HEK293T (cell line): ENCODE results near the gene NBPF12.
"Not testable (repeated sequence)": the region's sequence is repeated elsewhere in the genome, so short reads cannot be mapped to it uniquely, and the experiment has no call there.

ENCODE experiments used
- BHLHE40 ChIP-seq: fragments of 450-650 bp; IDR thresholded peaks from 2 replicates; pipeline ENCODE4 v1.6.1; 2016; ENCODE audit warnings: mild to moderate bottlenecking, moderate library complexity, borderline replicate concordance
- CTBP1 ChIP-seq: fragments of 450-650 bp; IDR thresholded peaks from 2 replicates; pipeline ENCODE4 v1.6.1; 2016; ENCODE audit warnings: borderline replicate concordance
- ELF4 ChIP-seq: fragments of 450-650 bp; IDR thresholded peaks from 2 replicates; pipeline ENCODE4 v1.6.1; 2017; ENCODE audit warnings: antibody characterized with exemption
- FOXK2 ChIP-seq: fragments of 450-650 bp; IDR thresholded peaks from 2 replicates; pipeline ENCODE4 v1.6.1; 2016; ENCODE audit warnings: mild to moderate bottlenecking
- FOXM1 ChIP-seq: fragments of 450-650 bp; IDR thresholded peaks from 2 replicates; pipeline ENCODE4 v1.6.1; 2017; ENCODE audit warnings: mild to moderate bottlenecking, borderline replicate concordance
- HDGF ChIP-seq: fragments of 450-650 bp; IDR thresholded peaks from 2 replicates; pipeline ENCODE4 v1.6.1; 2017; ENCODE audit warnings: antibody characterized with exemption, borderline replicate concordance
- LEF1 ChIP-seq: fragments of 450-650 bp; IDR thresholded peaks from 2 replicates; pipeline ENCODE4 v1.6.1; 2017; ENCODE audit warnings: mild to moderate bottlenecking, borderline replicate concordance
- NFRKB ChIP-seq: fragments of 450-650 bp; IDR thresholded peaks from 2 replicates; pipeline ENCODE4 v1.6.1; 2016; ENCODE audit warnings: mild to moderate bottlenecking, moderate library complexity
- PKNOX1 ChIP-seq: fragments of 450-650 bp; IDR thresholded peaks from 2 replicates; pipeline ENCODE4 v1.6.1; 2016
- SP1 ChIP-seq: fragments of 450-650 bp; IDR thresholded peaks from 2 replicates; pipeline ENCODE4 v1.6.1; 2017
- SUZ12 ChIP-seq: fragments of 450-650 bp; IDR thresholded peaks from 2 replicates; pipeline ENCODE4 v1.6.1; 2016; ENCODE audit warnings: mild to moderate bottlenecking
- TARDBP ChIP-seq: fragments of 450-650 bp; IDR thresholded peaks from 2 replicates; pipeline ENCODE4 v1.6.1; 2016

- not testable (repeated sequence) for TF ChIP-seq SUZ12, LEF1, FOXM1, TARDBP, HDGF, ELF4, SP1, FOXK2, BHLHE40, CTBP1, NFRKB, PKNOX1
Measured at GRCh38 chr1:146937462-146937861, 662 bp upstream of the NBPF12 start.
